GM11168 (cell line): ENCODE results near the gene CMTM7.

Source experiments
- in situ Hi-C: fragments of 300-500 bp; cut with MboI; formaldehyde crosslinking; loops from one replicate; pipeline ENCODE4 v1.12.0; 2022; ENCODE audit warnings: low sequenced_read_pairs; ENCODE audit not compliant: unreplicated experiment

The CMTM7 gene

DNA sequence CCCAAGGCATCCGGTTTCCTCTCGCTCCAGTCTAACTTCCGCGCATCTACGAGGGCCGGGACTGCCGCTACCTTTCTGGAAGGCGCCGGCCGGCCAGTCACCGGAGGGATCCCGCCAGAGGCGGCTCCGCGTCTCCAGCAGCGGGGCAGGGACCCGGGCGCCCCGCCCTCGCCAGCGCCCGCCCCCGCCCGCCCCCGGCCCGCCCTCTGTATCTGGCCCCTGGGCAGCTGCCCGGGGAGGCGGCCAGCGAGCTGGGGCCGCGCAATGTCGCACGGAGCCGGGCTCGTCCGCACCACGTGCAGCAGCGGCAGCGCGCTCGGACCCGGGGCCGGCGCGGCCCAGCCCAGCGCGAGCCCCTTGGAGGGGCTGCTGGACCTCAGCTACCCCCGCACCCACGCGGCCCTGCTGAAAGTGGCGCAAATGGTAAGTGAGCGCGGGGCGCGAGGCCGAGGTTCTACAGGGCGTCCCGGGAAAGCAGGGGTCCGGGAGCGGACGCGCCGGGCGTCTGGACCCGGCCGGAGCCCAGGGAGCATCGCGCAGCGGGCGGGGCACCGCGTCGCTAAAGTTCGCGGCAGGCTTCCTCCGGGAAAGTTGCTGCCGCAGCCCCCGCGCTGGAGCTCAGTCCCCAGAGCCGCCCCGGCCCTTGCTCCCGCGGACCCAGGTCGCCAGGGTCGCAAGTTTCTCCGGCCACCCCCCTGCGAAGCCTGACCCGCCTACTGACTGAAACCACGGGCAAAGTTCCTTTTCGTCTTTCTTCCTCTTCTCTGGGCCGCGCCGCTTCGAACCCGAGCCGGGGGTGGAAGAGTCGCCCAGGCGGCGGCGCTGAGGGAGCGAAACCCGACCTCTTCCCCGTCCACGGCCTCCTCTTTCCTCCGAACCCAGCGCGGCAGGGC, at the start of gene CMTM7:
TSS of gene CMTM7 (plus strand) at position 211 of the 893 bp plus-strand sequence. CDS start at position 265, 54 bp downstream.
- in situ Hi-C loops: no loop called here

DNA sequence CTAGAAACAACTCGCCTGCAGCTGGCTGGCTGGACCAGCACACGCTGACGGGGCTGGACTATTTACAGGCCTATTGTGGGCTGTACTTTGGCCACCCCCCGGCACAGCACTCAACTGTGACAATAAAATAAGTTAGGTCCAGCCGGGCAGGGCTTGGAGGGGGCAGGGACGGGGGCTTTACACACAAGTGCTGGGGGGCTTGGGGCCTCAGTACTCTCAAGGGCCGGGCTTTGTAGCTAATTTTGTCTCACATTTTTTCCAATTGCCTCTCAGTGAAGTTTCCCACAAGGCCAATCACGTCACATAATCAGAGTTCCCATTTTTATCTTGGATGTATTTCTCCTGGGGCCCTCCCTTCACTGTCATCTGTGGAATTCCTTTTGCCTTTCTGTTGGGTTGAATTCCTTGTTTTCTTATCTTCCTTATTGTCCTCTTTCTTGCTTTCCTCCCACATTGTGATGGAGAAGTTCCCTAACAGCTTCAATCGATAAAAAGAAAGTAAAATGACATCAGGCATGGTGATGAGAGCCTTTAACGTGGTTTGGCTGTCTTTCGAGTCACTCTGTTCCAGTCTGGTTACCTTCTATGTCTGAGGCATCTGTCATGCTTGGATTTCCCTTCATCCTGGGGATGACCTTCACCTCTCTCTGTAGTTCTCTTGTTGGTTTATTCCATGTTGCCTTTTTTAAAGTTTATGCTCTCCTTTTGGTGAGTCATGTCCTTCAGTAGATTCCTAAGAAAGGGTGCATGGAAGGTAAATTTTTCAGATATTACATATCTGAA, 44.1 kb upstream of the CMTM7 start:
- in situ Hi-C loops: no loop called here

- in situ Hi-C loops: no loop called here
Observed at GRCh38 chr3:32349184-32349583, 42.5 kb upstream of the CMTM7 start.

DNA sequence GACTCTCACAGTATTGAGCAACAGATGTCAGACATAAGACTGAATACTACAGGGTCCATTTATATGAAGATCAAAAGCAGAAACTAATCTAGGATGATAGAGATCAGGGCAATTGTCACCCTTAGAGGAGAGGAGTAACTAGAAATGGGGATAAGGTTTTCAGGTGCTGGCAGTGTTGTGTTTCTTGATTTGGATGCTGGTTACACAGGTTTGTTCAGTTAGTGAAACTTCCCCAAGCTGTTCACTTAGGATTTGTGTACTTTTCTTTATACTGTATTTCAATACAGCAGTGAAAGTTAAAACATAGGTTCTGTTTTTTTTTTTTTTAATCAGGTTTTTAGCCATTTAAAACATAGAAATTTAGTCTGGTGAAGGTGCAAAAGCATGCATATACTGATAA, 39.1 kb upstream of the CMTM7 start:
- in situ Hi-C loops: no loop called here

DNA sequence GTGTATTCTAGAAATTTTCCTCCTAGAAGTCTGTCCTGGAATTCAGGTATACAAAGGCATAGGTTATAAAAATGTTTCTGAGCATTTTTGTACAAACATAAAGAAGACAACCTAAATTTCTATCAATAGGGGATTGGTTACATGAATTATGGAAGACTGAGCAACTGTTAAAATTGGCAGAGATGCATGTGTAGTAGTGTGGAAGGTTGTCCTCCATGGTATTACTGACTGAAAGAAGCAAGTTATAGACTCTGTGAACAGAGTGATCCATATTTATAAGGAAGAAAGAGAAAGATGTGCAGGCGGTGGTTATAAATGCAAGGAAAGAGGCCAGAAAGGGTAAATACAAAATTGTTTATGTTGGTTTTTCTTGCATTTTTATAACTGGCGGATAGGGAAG, 38.3 kb upstream of the CMTM7 start:
- in situ Hi-C loops: no loop called here

- in situ Hi-C loops: no loop called here
Observed at GRCh38 chr3:32354362-32354778, 37.3 kb upstream of the CMTM7 start.

DNA sequence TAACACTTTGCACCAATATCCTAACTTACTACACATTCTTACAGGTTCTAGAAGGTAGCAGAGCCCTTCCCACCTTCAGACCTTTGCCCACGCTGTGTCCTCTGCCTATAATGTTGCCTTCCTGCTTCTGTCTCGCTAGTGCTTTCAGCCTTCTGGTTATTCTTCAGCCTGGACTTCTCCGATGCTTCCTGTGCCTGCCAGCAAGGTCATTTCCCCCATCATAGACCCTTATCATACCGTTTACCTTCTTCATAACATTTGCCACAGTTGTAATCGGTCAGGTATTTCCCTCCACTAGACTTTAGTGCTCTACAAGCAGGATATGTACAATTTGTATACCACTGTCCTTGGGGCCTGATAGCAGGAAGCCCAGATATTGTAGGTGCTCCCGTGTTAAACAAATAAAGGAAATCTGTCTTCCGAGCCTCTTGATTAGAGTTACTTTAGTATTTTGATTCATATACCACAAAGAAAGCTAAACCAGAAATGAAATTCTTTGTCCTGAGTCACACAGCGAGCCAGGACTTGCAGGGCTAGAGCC, 35.8 kb upstream of the CMTM7 start:
- in situ Hi-C loops: no loop called here

DNA sequence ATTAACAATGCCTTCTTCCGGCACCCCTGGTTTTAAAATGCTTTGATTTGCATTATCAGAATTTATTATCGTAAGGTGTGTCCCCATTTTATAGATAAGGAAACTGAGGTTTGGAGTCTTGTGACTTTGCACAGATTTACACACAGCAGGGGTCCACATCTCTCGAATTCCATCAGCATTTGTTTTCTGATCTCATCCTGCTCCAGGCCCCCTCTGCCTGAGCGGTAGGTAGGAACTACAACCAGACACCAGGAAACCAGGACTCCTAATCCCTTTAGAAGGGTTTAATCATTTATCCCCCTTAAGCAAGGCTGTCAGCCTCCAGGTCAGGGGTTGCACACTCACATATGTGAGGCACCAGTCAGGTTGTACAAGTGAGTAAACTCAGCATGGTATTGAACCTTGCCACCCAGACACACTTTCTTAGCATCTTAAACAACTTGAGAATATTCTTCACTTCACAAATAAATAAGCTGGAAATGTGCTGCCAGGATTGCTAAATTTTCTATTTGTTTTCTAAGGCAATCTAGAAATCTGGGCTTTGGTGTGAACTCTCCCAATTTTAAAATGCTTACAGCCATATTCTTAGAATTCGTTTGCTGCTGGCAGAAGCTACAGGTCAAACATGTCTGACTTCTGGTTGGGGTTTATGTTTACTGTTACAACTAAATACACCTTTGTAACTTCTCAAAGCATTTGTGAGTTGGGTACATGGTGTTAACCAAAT, 31.7 kb upstream of the CMTM7 start:
- in situ Hi-C loops: no loop called here

DNA sequence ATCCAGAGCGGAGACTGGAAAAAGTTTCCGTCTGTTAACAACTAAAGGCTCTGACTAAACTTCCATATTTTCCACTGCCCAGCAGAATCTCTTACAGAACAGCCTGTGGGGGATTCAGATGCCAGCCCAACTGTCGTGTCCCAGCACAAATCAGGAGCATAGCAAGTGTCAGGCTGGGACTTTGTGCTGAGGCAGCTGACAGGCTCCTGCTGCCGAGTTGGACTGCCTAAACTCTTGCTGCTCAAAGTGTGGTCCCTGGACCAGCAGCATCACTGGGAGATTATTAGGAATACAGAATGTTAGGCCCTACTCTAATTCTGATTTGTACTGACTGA, 31.2 kb upstream of the CMTM7 start:
- in situ Hi-C loops: no loop called here

GRCh38 chr3:32366638-32367397, 24.8 kb upstream of the CMTM7 start:
- in situ Hi-C loops: no loop called here

DNA sequence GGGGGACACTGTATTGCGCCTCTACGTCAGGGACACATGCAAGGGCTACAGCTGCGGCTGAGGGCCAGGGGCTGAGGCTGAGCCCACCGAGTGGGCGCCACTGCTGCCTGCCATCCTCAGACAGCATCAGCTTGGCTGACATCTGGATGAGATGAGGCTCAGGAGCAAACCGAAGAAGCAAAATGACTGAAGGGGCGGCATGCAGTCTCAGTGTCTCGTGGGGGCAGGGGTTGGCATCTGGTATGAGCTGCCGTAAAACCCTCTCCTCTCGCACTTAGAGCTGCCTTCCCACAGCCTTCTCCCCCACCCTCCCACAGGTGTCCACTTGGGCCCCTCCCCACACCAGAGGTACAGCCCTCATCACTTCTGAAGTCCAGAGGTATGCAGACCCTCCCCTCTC, 24.2 kb upstream of the CMTM7 start:
- in situ Hi-C loops: no loop called here

DNA sequence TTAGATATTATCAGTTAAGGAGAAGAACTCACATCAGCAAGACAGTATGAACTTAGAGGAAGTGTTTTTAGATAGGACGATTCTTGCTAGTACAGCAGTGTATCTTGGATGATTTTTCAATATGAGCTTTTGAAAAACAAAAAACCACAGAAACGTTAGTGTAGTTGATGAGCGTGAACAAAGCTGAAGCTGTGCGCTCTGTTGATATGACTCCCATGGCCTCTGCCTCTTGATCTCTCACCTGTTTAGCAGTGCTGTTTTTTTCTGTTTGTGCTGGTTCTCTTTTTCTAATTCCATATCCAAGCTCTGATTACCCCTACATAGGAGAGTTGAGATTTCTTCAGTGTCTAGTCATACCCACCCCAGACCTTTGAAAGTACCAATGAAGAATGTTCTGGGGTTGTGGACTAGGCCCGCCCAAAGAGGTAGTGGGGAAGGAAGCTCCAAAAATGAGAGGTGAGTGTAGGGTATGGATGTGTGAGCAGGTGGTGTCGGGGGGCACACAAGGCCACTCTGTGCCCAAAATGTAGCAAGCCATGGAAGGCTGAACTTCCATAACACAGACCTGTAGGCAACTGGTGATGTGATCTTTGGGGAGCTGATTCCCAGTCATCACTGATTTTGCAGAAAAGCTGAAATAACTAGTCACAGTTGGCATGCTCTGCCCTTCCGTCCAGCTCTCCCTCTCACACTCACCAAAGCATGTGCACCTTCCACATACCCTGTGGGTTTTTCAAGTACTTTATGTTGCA, 20.0 kb upstream of the CMTM7 start:
- in situ Hi-C loops: no loop called here

GRCh38 chr3:32372213-32372490, 19.5 kb upstream of the CMTM7 start:
- in situ Hi-C loops: no loop called here

- in situ Hi-C loops: no loop called here
Observed at GRCh38 chr3:32373276-32373675, 18.4 kb upstream of the CMTM7 start.

DNA sequence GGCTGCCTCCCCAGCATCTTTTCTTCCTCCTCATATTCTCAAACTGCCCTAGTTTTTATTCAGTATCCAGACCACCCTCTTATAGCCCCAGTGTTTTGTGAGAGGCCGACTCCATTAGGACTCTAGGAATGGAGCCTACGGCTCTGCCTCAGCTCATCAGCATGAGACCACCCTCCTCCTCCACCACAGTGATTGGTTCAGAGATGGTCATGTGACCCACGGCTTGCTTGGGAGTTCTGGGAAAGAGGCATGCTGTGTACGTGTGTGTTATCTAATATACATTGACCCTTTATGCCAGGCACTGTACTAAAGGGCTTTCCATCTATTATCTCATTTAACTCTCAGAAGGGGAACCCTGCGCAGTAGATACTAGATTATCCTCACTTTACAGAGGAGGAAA, 17.8 kb upstream of the CMTM7 start:
- in situ Hi-C loops: no loop called here

GRCh38 chr3:32374788-32375595, 16.7 kb upstream of the CMTM7 start:
- in situ Hi-C loops: no loop called here

DNA sequence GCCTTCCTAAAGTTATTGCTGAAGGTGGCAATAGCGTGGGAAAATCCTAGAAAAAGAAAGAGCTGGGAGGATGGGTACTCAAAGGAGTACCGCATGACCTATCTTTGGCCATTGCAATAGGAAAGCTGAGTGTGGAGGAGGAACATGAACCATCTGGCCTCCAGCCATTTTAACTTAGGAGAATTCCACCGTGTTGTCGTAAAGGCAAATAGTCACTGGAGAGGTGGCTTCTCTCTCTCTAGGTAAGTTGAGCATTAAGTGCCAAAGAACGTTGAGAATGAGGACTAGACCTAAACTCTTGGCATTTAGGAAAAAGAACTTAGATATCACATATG, 16.1 kb upstream of the CMTM7 start:
- in situ Hi-C loops: no loop called here

GRCh38 chr3:32376115-32376514, 15.5 kb upstream of the CMTM7 start:
- in situ Hi-C loops: no loop called here
